ENCODE measurements around the gene MTRF1L.

MTRF1L gene

DNA sequence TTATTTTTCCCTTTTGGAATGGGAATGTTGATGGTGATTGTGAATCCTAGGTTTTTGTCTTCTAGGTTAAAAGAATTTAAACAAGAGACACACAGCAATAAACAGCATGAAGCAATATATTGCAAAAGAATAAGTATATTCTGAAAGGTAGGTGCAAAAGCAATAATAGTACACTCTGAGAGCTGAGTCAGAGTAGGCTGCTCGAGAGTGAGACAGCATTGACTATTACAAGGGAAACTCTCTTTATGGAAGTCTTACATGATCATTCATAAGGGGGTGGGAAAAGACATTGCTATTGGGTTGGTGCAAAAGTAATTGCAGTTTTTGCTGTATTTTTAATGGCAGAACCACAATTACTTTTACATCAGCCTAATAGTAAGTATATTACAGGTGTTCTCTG, 44.7 kb downstream of the MTRF1L start:
- no peak for ATAC-seq
- TF ChIP-seq, protein P1, sequence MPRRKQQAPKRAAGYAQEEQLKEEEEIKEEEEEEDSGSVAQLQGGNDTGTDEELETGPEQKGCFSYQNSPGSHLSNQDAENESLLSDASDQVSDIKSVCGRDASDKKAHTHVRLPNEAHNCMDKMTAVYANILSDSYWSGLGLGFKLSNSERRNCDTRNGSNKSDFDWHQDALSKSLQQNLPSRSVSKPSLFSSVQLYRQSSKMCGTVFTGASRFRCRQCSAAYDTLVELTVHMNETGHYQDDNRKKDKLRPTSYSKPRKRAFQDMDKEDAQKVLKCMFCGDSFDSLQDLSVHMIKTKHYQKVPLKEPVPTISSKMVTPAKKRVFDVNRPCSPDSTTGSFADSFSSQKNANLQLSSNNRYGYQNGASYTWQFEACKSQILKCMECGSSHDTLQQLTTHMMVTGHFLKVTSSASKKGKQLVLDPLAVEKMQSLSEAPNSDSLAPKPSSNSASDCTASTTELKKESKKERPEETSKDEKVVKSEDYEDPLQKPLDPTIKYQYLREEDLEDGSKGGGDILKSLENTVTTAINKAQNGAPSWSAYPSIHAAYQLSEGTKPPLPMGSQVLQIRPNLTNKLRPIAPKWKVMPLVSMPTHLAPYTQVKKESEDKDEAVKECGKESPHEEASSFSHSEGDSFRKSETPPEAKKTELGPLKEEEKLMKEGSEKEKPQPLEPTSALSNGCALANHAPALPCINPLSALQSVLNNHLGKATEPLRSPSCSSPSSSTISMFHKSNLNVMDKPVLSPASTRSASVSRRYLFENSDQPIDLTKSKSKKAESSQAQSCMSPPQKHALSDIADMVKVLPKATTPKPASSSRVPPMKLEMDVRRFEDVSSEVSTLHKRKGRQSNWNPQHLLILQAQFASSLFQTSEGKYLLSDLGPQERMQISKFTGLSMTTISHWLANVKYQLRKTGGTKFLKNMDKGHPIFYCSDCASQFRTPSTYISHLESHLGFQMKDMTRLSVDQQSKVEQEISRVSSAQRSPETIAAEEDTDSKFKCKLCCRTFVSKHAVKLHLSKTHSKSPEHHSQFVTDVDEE (CRISPR knock-in tag; IDR thresholded peaks at IDR 0.05): no peak
- TF ChIP-seq ZC3H10 (CRISPR knock-in tag; IDR thresholded peaks at IDR 0.05): no peak
- no peak for TF ChIP-seq ZFP30 (CRISPR knock-in tag; IDR thresholded peaks at IDR 0.05)
- no peak for TF ChIP-seq ISL1 (CRISPR knock-in tag; IDR thresholded peaks at IDR 0.05)

GRCh38 chr6:152954443-152954842, 48.1 kb downstream of the MTRF1L start:
- no peak for ATAC-seq
- no peak for TF ChIP-seq ZNF565 (CRISPR knock-in tag; conservative IDR thresholded peaks at IDR 0.05; ENCODE audit: low read depth)
- TF ChIP-seq ZFP3 (CRISPR knock-in tag; IDR thresholded peaks at IDR 0.05): no peak
- TF ChIP-seq ZFP30 (CRISPR knock-in tag; IDR thresholded peaks at IDR 0.05): no peak
- TF ChIP-seq PATZ1 (CRISPR knock-in tag; IDR thresholded peaks at IDR 0.05; ENCODE audit: borderline replicate concordance): no peak
- TF ChIP-seq RARB (CRISPR knock-in tag; IDR thresholded peaks at IDR 0.05): no peak
- no peak for TF ChIP-seq ZNF8 (CRISPR knock-in tag; IDR thresholded peaks at IDR 0.05)
- TF ChIP-seq, protein P1 (CRISPR knock-in tag; IDR thresholded peaks at IDR 0.05): no peak

DNA sequence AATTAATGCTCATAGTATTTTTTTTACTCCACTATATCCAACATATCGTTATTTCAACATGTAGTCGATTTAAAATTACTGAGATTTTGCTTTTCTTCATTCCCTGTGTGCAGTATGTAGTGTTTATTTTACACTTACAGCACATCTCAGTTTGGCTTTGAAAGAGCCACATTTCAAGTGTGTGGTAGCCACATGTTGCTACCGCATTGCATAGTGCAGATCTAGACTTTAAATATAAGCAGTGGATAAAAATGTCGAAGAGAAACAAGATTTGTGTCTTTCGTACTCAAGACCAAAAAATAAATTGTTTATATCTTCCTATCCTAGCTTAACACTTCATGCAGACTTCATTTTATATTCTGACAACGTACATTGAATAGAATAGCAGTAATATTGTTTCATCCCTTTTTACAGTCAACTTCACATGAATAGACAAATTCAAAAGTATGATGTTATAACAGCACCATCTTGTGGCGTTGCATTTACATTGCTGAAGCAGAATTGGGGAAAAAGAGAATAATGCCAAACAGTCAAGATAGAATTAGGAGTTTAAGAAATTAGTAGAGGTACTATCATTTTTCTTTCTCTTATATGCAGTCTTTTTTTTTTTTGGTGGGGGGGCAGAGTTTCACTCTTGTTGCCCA, 49.5 kb downstream of the MTRF1L start:
- peak; percentile 68 for ATAC-seq

DNA sequence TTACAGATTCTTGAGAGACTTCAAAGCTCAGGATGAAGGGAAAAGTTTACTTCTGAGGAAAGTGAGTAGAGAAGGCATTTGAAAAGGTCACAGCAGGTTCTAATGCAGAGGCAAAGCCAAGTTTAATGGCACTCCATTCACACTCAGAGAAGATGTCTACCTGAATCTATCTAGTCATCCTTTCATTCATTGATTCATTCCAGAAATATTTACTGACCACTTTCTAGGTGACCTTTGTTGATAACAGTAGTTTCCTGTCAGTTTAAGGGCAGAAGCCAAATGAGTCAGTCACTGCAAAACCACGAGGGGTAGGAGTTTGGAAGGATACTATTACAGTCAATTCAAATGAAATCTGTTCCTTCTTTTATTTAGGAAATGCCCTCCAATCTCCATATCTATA, 50.5 kb downstream of the MTRF1L start:
- ATAC-seq: peak; percentile 68
- no peak for TF ChIP-seq TOX (CRISPR knock-in tag; IDR thresholded peaks at IDR 0.05; ENCODE audit: borderline replicate concordance)
- TF ChIP-seq ISL1 (CRISPR knock-in tag; IDR thresholded peaks at IDR 0.05): no peak; the same call in 1 of the 2 replicates
- TF ChIP-seq BACH2 (CRISPR knock-in tag; IDR thresholded peaks at IDR 0.05; ENCODE audit: borderline replicate concordance): no peak
- no peak for TF ChIP-seq ZFP3 (CRISPR knock-in tag; IDR thresholded peaks at IDR 0.05)
- TF ChIP-seq SNAI2 (CRISPR knock-in tag; IDR thresholded peaks at IDR 0.05): no peak
- TF ChIP-seq, protein P1 (CRISPR knock-in tag; IDR thresholded peaks at IDR 0.05): no peak
- no peak for TF ChIP-seq ZNF565 (CRISPR knock-in tag; conservative IDR thresholded peaks at IDR 0.05; ENCODE audit: low read depth)
- no peak for TF ChIP-seq ZNF8 (CRISPR knock-in tag; IDR thresholded peaks at IDR 0.05)
- TF ChIP-seq POU6F1 (CRISPR knock-in tag; IDR thresholded peaks at IDR 0.05; ENCODE audit: borderline replicate concordance, low read depth): no peak
- TF ChIP-seq PATZ1 (CRISPR knock-in tag; IDR thresholded peaks at IDR 0.05; ENCODE audit: borderline replicate concordance): no peak
- TF ChIP-seq, protein P2, sequence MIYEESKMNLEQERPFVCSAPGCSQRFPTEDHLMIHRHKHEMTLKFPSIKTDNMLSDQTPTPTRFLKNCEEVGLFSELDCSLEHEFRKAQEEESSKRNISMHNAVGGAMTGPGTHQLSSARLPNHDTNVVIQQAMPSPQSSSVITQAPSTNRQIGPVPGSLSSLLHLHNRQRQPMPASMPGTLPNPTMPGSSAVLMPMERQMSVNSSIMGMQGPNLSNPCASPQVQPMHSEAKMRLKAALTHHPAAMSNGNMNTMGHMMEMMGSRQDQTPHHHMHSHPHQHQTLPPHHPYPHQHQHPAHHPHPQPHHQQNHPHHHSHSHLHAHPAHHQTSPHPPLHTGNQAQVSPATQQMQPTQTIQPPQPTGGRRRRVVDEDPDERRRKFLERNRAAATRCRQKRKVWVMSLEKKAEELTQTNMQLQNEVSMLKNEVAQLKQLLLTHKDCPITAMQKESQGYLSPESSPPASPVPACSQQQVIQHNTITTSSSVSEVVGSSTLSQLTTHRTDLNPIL (CRISPR knock-in tag; IDR thresholded peaks at IDR 0.05; ENCODE audit: low read depth): no peak
- no peak for TF ChIP-seq ARNTL (CRISPR knock-in tag; IDR thresholded peaks at IDR 0.05; ENCODE audit: borderline replicate concordance, low read depth)
- no peak for TF ChIP-seq ZFP30 (CRISPR knock-in tag; IDR thresholded peaks at IDR 0.05)
- TF ChIP-seq CSDC2 (CRISPR knock-in tag; IDR thresholded peaks at IDR 0.05): no peak
- no peak for TF ChIP-seq OSR1 (CRISPR knock-in tag; IDR thresholded peaks at IDR 0.05)
- no peak for TF ChIP-seq RARB (CRISPR knock-in tag; IDR thresholded peaks at IDR 0.05)
- no peak for TF ChIP-seq ESRRG (CRISPR knock-in tag; IDR thresholded peaks at IDR 0.05)

More for the DNA sequence above, 49.5 kb downstream of the MTRF1L start:
- TF ChIP-seq ZNF70 (CRISPR knock-in tag; IDR thresholded peaks at IDR 0.05) (no peak), ISL1 (CRISPR knock-in tag; IDR thresholded peaks at IDR 0.05) (no peak), RARB (CRISPR knock-in tag; IDR thresholded peaks at IDR 0.05) (no peak)
